ENCODE data around the gene DOCK2. TPM values are rescaled to one million over a fixed set of nuclear protein-coding genes. Genes with fewer than 3 reads are reported as not detected.
"Not testable (repeated sequence)": the region's sequence is repeated elsewhere in the genome, so short reads cannot be mapped to it uniquely, and the experiment has no call there.

The DOCK2 gene
- total RNA-seq, 2 donors from 2014 or later = 32.1 to 40.3 TPM

- Histone ChIP-seq H3K27me3 (replicated peaks; ENCODE audit: insufficient read depth) (no peaks in the 10 kb centered on the region), H3K4me3 (no peak overlapping the region), H3K27ac (no peak overlapping the region), H3K9me3 (no peaks in the 10 kb centered on the region), H3K4me1 (ENCODE audit: control insufficient read depth in 1 of 2, low read depth in 2 of 2) (no peaks in the 10 kb centered on the region), H3K36me3 (no peaks in the 10 kb centered on the region)
- DNase-seq (ENCODE audit: low spot score) (no peak), ATAC-seq (ENCODE audit: insufficient number of reproducible peaks, low FRiP score, low read depth) (no peak)
- TF ChIP-seq, protein P1, sequence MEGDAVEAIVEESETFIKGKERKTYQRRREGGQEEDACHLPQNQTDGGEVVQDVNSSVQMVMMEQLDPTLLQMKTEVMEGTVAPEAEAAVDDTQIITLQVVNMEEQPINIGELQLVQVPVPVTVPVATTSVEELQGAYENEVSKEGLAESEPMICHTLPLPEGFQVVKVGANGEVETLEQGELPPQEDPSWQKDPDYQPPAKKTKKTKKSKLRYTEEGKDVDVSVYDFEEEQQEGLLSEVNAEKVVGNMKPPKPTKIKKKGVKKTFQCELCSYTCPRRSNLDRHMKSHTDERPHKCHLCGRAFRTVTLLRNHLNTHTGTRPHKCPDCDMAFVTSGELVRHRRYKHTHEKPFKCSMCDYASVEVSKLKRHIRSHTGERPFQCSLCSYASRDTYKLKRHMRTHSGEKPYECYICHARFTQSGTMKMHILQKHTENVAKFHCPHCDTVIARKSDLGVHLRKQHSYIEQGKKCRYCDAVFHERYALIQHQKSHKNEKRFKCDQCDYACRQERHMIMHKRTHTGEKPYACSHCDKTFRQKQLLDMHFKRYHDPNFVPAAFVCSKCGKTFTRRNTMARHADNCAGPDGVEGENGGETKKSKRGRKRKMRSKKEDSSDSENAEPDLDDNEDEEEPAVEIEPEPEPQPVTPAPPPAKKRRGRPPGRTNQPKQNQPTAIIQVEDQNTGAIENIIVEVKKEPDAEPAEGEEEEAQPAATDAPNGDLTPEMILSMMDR (IDR thresholded peaks at IDR 0.05) = no peak
Observed at GRCh38 chr5:169751490-169751889, 114.4 kb downstream of the DOCK2 start.

DNA sequence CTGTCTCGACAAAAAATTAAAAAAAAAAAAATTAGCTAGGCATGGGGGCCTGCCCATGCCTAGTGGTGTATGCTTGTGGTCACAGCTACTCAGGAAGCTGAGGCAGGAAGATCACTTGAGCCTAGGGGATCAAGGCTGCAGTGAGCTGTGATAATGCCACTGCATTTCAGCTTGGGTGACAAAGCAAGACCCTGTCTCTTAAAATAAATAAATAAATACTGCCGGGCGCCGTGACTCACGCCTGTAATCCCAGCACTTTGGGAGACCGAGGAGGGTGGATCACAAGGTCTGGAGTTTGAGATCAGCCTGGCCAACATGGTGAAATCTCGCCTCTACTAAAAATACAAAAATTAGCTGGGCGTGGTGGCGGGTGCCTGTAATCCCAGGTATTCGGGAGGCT, 115.5 kb downstream of the DOCK2 start:
- H3K36me3 ChIP-seq; H3K9me3 ChIP-seq; H3K27me3 ChIP-seq (replicated peaks; ENCODE audit: insufficient read depth); H3K4me1 ChIP-seq (ENCODE audit: control insufficient read depth in 1 of 2, low read depth in 2 of 2); ATAC-seq (ENCODE audit: insufficient number of reproducible peaks, low FRiP score, low read depth); H3K27ac ChIP-seq; H3K4me3 ChIP-seq; DNase-seq (ENCODE audit: low spot score): not testable (repeated sequence)

- Histone ChIP-seq H3K9me3 (no peaks in the 10 kb centered on the region), H3K27me3 (replicated peaks; ENCODE audit: insufficient read depth) (no peaks in the 10 kb centered on the region), H3K4me3 (no peak overlapping the region), H3K4me1 (ENCODE audit: control insufficient read depth in 1 of 2, low read depth in 2 of 2) (no peaks in the 10 kb centered on the region), H3K27ac (no peak overlapping the region), H3K36me3 (no peaks in the 10 kb centered on the region)
- TF ChIP-seq, protein P1 (IDR thresholded peaks at IDR 0.05) = no peak
- no peak for ATAC-seq (ENCODE audit: insufficient number of reproducible peaks, low FRiP score, low read depth)
- no peak for DNase-seq (ENCODE audit: low spot score)
Observed at GRCh38 chr5:169753795-169754194, 116.7 kb downstream of the DOCK2 start.

DNA sequence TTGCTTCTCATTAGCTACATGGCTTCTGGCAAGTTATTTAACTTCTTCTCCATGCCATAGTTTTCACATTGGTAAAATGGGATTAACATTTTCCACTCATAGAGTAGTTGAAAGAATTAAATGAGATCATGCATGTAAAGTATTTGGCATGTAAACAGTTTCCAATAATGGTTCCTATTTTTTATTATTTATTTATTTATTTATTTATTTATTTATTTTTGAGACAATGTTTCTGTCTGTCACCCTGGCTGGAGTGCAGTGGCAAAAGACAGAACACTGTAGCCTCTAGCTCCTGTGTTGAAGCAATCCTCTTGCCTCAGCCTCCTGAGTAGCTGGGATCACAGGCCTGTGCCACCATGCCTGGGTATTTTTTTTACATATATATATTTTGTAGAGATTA, 117.7 kb downstream of the DOCK2 start:
- no peak for DNase-seq (ENCODE audit: low spot score)
- TF ChIP-seq, protein P1 (IDR thresholded peaks at IDR 0.05) = no peak
- ATAC-seq (ENCODE audit: insufficient number of reproducible peaks, low FRiP score, low read depth) = no peak
- Histone ChIP-seq H3K9me3 (no peaks in the 10 kb centered on the region), H3K27me3 (replicated peaks; ENCODE audit: insufficient read depth) (no peaks in the 10 kb centered on the region), H3K27ac (no peak overlapping the region), H3K36me3 (no peaks in the 10 kb centered on the region), H3K4me3 (no peak overlapping the region), H3K4me1 (ENCODE audit: control insufficient read depth in 1 of 2, low read depth in 2 of 2) (no peaks in the 10 kb centered on the region)

DNA sequence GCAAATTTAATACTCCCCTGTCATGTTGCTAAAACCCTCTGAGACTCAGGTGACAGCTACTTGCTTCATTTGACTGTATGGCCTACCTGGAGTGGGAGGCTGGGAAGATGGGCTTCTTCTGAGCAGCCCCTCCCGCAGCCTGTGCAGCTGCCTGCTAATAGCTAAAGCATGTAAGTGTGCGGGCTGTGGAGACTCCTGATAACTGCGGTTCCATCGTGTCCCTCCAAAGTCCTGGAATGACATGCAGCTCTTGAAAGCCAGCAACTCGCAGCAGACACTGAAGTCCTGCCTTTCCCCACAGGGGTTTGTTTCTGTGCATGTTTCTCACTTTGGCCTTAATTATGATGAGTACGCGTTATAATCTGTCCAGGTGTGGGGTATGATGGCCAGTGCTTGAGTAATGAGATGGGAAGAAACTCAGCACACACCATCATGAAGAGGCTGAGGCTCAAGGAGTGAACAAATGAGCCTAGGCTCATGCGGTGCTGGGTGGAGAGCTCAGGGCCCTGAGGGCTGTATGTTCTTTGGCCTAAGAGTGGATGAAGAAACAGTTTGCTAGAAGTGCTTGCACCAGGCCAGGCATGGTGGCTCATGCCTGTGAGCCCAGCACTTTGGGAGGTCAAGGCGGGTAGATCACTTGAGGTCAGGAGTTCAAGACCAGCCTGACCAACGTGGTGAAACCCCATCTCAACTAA, 119.1 kb downstream of the DOCK2 start:
- TF ChIP-seq, protein P1 (IDR thresholded peaks at IDR 0.05) = no peak

GRCh38 chr5:169757016-169757415, 119.9 kb downstream of the DOCK2 start:
- Histone ChIP-seq H3K36me3 (no peaks in the 10 kb centered on the region), H3K27me3 (replicated peaks; ENCODE audit: insufficient read depth) (no peaks in the 10 kb centered on the region), H3K9me3 (no peaks in the 10 kb centered on the region), H3K4me3 (no peak overlapping the region), H3K4me1 (ENCODE audit: control insufficient read depth in 1 of 2, low read depth in 2 of 2) (no peaks in the 10 kb centered on the region), H3K27ac (no peak overlapping the region)
- TF ChIP-seq, protein P1 (IDR thresholded peaks at IDR 0.05) = no peak
- ATAC-seq (ENCODE audit: insufficient number of reproducible peaks, low FRiP score, low read depth) = no peak
- DNase-seq (ENCODE audit: low spot score) = no peak

More for the DNA sequence above, 119.1 kb downstream of the DOCK2 start:
- no peak overlapping the region for H3K27ac ChIP-seq
- DNase-seq (ENCODE audit: low spot score) (no peak), ATAC-seq (ENCODE audit: insufficient number of reproducible peaks, low FRiP score, low read depth) (no peak)
- no peaks in the 10 kb centered on the region for H3K4me1 ChIP-seq (ENCODE audit: control insufficient read depth in 1 of 2, low read depth in 2 of 2)
- no peaks in the 10 kb centered on the region for H3K36me3 ChIP-seq
- H3K27me3 ChIP-seq (replicated peaks; ENCODE audit: insufficient read depth) = no peaks in the 10 kb centered on the region
- H3K9me3 ChIP-seq = no peaks in the 10 kb centered on the region
- no peak overlapping the region for H3K4me3 ChIP-seq
